ENCODE results near the gene CYP20A1.
"Not testable (repeated sequence)": the region's sequence is repeated elsewhere in the genome, so short reads cannot be mapped to it uniquely, and the experiment has no call there.

CYP20A1 gene

DNA sequence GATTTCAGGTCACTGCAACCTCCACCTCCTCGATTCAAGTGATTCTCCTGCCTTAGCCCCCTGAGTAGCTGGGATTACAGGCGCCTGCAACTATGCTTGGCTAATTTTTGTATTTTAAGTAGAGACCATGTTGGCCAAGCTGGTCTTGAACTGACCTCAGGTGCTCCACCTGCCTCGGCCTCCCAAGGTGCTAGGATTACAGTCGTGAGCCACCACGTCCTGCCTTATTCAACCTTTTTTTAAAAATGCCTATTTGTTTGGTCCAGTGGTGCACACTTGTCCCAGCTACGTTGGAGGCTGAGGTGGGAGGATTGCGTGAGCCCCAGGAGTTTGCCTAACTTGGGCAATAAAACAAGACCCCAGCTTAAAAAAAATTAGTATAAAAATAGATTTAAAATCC lies 43.3 kb downstream of the CYP20A1 start:
- no peak for DNase-seq

DNA sequence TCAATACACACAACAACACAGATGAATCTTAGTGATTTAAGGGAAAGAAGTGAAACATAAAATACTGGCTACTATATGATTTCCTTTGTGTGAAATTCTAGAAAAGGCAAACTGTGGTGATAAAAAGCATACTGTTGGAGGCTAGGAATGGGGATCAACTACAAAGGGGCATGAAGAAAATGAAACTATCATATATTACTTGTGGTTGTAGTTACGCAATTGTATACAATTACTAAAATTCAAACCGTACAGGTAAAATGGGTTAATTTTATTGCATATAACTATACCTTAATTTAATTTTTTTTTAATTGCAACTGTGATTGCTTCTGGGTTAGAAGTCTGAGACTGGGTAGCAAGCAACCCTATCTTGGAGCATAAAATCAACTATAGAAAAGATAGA lies 47.7 kb downstream of the CYP20A1 start:
- no peak for DNase-seq

DNA sequence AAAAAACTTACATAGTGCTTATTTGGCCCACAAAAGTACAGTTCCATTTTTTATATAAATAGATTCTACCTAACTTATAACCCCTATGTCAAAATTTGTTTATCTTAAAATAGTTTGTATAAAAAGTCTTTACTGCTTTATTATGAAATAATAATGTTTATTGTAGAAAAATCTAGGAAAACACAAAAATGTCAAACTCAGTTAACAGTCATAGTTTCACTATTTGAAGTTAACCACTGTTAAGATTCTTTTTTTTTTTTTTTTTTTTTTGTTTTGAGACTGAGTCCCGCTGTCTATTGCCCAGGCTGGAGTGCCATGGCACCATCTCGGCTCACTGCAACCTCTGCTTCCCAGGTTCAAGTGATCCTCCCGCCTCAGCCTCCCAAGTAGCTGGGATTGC lies 62.8 kb downstream of the CYP20A1 start:
- no peak for DNase-seq

DNA sequence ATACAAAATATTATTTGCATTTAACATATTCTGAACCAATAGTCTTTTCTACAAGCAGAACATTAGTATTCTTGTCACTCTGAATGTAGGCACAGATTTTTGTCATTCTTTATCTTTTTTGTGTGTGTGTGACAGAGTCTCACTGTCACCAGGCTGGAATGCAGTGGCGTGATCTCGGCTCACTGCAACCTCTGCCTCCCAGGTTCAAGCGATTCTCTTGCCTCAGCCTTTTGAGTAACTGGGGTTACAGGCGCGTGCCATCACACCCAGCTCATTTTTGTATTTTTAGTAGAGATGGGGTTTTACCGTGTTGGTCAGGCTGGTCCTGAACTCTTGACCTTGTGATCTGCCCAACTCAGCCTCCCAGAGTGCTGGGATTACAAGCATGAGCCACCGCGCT lies 63.8 kb downstream of the CYP20A1 start:
- DNase-seq, result not testable (repeated sequence)

DNA sequence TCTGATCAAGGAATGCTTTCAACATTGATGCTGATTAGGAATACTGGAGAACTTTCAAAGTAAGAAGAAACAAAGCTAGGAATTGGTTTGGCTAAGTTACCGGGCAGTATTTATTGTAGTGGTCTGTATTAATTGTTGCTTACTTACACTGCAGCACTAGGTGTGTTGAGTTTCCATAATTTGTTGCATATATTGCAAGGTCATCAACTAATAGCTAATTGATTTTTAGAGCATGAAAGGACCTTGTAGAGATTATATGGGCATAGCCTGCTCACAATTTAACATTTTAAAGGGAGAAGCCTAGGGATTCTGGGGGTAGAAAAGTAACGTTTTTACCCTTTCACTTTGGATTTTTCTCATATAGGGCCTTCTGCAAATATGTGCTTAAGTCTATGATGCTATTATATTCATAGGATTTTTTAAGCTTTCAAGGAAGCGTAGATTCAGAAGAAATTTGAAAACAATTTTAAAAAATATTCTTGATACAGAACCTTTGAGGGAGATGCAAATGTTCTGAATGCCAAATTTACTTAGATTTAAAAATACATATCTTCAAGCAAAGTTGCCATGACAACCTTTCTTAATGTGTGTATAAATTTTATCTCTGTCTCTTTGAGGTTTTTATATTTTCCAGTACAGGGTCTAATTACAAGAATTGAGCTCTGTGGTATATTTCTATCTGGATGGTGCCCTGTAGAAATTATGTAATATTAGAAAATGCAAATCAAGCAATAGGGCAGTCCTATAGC lies 72.0 kb downstream of the CYP20A1 start:
- no peak for DNase-seq

DNA sequence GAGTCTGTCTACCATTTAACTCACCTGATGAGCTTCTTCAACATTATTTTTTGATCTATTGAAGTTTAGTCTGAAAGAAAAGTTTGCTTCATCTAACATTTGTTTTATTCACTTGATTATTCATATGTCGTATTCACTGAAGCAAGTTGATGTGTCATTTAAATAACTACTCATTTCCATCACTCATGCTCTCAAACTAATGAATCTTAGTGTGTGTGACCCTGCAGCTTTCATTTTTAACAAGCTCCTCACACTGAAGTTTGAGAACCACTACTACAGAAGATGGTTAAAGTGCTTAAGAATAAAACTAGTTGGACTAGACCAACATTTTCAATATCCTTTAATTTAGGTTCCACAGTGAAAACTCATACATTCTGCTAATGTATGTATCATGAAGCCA lies 87.5 kb downstream of the CYP20A1 start:
- no peak for DNase-seq

DNA sequence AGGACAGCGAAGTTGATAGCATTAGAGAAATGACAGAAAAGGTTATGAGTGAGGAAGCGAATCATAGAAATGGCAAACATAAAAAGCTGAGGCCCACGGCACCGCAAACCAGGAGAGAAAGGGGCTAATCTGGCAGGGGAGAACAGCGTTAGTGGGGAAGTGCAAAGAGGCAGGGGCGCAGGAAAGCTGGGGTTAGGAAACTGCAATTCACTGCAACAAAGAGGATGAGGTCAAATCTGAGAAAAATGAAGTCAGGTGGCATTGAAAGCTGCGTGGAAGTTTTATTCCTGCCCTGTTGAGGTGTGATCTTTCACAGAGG lies 88.7 kb downstream of the CYP20A1 start:
- peak in 1 of 6 experiments; percentile 31 for DNase-seq

DNA sequence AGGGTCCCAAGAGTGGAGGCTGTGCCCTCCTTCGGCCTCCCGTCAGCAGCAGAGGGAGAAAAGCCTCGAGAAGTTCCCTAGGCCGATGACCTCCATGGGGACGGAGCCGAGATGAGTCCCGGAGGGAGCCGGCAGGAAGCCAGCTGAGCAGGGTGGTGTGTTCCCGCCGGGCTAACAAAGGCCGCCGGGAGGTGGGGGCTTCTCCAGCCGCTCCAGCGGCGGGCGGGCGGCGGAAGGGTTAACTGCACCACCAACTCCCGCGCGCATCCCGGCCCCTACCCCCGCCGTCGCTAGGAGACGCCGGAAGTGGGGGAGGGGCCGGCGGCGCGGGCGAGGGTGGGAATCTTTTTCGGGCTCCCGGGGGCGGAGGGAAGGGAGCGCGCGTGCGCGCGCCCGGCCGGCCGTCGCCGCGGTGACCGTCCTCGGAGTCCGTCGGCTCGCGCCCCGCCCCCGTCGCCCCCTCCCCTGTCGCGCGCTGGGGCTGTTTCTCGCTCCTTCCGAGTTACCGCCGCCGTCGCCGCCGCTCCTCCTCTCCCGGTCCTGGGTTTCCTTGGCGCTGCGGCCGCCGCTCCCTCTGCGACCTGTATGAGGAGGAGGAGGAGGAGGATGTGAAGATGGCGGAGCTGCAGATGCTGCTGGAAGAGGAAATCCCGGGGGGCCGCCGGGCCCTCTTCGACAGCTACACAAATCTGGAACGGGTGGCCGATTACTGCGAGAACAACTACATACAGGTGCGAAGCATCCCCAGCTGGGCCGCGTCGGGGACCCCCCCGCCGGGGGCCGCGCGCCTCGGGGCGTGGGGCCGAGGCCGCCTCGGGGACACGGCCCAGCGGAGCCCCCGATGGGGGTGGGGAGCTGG lies 89.3 kb downstream of the CYP20A1 start, which contains the start of gene ABI2:
Gene ABI2, plus strand, starts transcription at position 494 of the 859 bp plus-strand sequence. Its CDS starts 121 bp downstream, at position 615.
- DNase-seq, result peak; percentile 33 to 68 (median 52)

DNA sequence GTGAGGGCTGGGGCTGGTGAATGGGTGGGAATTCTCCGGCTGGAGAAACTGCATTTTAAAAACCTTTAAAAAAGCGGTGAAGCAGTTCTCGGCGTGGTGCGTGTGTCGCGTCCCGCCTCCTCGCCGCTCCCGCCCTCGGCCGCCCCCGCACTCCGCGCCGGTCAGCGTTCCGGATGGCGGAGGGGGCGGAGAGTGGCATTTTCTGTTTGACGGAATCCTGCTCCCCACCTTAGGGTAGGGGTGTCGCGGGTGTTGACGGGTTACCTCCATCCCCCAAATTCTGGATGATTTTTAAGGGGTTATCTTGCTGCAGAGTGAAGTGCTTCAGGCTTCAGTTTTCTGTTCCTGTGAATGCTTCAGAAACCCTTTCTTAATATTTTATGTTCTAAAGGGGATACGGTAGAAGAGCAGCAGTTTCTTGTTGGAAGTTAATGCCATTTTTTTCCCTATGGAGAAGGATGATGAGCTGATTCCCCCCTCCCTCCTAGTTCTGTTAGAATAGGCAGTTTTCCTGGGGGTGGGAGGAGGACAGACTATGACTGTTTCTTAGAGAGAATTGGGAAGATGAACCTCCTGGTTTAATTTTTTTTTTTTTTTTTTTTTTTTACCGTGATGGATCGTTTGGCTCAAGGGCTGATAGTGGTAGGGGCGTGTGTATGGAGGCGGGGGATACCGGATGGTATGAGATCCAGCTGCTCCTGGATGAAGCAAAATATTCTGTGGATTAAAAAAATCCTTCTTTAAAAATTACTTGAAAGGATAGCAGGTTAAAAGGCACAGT lies 90.1 kb downstream of the CYP20A1 start:
- DNase-seq, result peak in 5 of 6 experiments; percentile 3 to 55 (median 49)

DNA sequence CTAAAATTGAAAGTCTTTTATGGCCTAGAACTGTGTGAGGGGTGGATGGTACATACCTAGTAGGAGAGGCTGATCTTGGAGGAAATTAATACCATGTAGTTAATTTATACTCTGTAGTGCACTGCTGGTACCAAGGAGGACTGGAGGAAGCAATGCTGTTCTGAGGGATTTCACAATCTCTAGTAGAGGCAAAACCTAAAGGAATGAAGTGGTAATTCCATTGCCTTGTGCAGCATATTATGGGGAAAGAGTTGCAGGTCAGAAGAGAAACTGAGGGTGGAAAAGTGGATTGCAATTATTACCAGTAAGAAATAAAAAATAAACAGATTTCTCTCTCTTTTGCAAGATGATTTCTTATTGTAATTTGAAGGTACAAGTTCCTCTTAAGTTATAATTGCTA lies 91.6 kb downstream of the CYP20A1 start:
- DNase-seq, result no peak

DNA sequence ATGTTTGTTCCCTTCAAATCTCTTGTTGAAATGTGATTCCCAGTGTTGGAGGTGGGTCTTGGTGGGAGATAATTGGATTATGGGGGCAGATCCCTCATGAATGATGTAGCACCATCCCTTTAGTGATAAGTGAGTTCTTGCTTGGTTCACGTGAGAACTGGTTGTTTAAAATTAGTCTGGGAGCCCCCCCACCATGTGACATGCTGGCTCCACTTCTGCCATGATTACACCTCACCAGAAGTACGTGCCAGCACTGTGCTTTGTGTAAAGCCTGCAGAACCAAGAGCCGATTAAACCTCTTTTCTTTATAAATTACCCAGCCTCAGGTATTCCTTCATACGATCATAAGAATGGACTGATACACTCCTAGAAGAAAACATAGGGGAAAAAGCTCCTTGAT lies 99.5 kb downstream of the CYP20A1 start:
- DNase-seq, result no peak

DNA sequence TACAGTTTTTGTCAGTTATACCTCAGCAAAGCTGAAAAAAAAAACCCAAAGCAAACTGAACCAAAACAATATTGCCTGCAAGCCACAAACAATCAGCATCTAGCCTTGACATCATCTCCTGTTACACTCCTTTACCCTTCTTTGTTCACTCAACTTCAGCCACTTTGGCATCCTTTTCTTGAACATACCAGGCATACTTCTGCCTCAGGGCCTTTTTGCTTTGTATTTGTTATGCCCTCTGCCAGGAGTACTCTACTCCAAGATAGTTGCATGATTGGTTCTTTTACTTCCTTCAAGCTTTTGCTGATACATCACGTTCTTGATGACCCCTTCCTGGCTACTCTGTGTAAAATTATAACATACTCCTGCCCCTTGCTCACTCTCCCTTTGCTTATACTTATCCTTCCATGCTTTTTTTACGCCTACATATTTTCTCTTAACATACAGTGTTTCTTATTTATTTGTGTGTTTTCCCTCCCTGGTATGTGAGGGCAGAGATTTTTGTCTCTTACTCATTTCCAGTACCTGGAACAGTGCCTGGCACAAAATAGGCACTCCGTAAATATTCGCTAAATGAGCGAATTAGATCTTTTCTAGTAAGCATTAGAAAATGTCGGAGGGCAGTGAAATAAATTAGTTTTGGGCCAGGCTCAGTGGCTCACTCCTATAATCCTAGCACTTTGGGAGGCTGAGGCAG lies 102.1 kb downstream of the CYP20A1 start:
- DNase-seq, result no peak

DNA sequence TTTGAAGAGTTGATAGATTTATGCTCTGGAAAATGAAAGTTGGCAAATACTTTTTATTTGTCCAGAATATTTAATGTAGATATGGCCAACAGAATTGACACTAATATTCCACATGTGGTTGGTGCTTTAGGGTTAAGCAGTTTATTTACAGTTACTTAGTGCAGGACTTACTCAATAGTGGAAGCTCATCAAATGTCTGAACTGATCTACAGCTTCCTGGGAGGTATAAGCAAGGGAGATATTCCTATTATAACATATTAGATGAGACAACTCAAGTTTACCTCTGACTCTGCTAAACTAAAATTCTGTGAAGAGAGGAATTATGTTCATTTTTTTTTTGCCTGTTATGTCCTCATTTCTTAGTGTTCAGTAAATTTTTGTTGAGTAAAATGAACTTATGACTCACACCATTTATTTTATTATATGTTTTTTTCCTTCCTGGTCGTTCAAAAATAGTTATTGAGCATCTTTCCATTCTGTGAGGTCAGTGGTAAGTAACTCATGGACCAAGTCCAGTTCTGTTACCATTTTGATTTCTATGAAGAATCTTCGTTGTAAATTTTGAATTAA lies 103.0 kb downstream of the CYP20A1 start:
- no peak for DNase-seq

DNA sequence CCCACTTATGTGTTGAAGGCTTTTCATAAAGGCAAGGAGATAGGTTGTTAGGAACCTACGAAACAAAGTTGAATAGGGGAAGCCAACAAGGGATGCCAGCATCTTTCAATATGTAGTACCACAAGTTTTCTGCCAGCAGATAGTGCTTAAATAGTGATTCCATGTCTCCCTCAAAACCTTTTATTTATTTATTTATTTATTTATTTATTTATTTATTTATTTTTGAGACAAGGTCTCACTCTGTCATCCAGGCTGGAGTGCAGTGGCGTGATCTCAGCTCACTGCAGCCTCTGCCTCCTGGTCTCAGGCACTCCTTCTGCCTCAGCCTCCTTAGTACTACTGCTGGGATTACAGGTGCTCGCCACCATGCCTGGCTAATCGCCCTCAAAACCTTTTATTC lies 103.6 kb downstream of the CYP20A1 start:
- not testable (repeated sequence) for DNase-seq

DNA sequence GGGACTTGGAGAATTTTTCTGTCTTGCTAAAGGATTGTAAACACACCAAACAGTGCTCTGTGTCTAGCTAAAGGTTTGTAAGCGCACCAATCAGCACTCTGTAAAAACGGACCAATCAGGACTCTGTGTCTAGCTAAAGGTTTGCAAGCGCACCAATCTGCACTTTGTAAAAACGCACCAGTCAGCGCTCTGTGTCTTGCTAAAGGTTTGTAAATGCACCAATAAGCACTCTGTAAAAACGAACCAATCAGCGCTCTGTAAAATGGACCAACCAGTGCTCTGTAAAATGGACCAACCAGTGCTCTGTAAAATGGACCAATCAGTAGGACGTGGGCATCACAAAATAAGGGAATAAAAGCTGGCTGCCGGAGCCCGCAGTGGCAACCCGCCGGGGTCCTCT lies 105.8 kb downstream of the CYP20A1 start:
- DNase-seq, result no peak

DNA sequence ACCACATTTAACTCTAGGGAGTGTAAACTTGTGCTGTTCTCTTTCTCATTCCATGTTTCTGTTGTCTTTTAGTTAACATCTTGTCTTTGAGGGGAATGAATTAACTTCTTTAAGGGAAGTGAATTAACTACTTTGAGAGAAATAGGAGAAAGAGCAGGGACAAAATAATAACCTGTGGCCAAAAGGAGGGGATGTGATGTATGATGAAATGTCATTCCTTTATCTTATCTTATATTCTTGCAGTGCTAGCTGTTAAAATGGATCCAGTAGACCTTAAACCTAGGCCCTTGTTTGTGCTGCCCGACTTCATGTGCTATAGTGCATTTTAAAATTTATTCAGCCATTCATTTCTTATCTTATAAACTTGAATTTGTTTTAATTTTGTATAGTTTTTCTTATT lies 107.8 kb downstream of the CYP20A1 start:
- no peak for DNase-seq

DNA sequence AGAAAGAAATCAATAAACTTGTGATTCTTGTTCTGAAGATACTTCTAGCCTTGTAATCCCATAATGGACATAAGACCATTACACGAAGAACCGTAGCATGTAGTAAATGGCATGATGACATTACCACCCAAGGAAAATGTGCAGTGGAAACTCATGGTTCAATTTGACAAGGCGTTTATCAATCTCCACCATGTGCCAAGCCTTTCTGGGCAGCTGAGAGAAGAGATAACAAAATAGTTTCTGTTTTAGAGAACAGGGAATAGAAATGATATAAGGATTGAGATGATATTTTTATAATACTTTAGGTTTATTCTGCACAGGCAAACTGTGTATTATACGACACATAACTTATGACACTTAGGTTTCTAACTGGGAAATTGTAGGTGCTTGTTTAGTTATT lies 108.6 kb downstream of the CYP20A1 start:
- no peak for DNase-seq

DNA sequence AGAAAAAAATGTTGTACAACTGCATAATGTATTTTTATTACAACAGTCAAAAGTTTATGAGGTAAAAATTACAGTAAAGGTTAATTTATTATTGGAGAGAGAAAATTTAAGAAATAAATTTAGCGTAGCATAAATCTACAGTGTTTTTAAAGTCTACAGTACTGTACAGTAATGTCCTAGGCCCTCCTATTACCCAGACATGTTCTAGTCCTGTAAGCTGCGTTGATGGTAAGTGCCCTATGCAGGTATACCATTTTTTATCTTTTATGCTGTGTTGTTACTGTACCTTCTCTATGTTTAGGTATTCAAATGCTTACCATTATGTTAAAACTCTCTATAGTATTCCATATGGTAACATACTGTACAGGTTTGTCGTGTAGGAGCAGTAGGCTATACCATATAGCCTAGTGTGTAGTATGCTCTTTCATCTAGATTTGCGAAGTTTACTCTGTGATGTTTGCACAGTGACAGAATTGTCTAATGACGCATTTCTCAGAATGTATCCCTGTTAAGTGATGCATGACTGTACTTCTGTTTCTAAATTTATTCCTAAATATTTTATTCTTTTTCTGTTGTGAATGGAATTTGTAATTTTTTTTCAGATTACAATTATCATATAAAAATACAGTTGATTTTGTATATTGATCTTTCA lies 113.9 kb downstream of the CYP20A1 start:
- DNase-seq, result no peak

DNA sequence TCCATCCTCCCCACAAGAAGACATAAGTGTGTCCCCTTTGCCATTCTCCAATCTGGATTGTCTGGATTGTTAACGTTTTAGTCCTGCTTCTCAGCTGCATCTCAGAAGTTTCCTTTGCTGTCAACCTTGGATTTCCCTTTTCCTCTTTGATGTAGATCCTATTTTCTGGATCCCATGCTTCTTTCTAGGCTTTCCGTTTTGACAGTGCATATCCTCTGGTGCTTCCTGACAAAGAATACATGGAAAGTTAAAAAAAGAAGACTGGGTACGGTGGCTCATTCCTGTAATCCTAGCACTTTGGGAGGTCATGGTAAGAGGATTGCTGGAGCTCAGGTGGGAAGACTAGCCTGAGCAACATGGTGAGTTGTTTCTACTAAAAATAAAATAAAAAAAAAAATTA lies 116.1 kb downstream of the CYP20A1 start:
- no peak for DNase-seq

Data from stimulated activated naive CD4-positive, alpha-beta T cell (primary cell).